Measurements from ENCODE around the gene FBXO24.
"Not testable (repeated sequence)": the region's sequence is repeated elsewhere in the genome, so short reads cannot be mapped to it uniquely, and the experiment has no call there.

FBXO24 gene, protein sequence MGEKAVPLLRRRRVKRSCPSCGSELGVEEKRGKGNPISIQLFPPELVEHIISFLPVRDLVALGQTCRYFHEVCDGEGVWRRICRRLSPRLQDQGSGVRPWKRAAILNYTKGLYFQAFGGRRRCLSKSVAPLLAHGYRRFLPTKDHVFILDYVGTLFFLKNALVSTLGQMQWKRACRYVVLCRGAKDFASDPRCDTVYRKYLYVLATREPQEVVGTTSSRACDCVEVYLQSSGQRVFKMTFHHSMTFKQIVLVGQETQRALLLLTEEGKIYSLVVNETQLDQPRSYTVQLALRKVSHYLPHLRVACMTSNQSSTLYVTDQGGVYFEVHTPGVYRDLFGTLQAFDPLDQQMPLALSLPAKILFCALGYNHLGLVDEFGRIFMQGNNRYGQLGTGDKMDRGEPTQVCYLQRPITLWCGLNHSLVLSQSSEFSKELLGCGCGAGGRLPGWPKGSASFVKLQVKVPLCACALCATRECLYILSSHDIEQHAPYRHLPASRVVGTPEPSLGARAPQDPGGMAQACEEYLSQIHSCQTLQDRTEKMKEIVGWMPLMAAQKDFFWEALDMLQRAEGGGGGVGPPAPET

DNA sequence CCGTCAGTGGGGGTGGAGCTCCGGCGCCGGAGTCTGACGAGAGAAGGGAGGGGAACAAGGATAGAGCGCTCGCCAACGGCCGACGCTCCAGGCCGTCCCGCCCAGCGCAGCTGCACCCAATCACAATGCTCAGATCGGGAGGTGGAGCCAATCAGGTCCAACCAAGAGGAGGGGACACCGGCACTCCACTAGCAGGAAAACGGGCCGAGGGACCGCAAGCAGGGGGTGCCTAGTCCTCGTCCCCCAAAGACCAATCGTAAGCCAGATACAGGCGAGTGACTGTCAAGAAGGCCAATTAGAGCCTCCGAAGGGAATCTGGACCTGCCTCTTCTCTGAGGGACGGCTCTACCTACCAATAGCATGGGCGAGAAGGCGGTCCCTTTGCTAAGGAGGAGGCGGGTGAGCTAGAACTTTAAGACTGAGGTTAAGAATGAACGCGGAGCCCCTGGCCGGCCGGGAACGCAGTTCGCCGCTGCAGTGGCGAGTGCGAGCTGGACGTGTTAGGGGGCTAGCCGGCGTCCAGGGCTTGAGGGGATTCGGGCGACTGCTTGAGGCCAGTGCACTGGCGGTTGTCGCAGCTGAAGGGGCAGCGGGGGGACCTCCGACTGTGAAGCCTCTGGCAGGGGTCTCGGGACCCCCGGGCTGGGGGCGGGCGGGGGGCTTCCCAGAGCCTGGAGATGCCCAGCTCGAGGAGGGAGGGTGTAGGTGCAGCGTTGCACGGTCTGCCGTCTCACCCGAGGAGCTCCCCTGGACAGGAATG lies at the start of gene FBXO24:
Gene FBXO24, plus strand, starts transcription at position 63 of the 760 bp plus-strand sequence. Its CDS starts 298 bp downstream, at position 361.
- peak; percentile 99 for DNase-seq

DNA sequence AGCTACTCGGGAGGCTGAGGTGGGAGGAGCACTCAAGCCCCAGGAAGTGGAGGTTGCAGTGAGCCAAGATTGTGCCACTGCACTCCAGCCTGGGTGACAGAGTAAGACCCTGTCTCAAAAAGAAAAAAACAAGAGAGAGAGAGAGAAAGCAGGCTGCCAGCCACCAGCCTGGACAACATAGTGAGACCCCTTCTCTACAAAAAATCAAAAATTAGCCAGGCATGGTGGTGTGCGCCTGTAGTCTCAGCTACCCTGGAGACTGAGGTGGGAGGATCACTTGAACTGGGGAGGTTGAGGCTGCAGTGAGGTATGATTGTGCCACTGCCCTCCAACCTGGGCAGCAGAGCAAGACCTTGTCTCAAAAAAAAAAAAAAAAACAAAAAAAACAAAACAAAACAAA lies 49.4 kb upstream of the FBXO24 start:
- DNase-seq, result not testable (repeated sequence)

DNA sequence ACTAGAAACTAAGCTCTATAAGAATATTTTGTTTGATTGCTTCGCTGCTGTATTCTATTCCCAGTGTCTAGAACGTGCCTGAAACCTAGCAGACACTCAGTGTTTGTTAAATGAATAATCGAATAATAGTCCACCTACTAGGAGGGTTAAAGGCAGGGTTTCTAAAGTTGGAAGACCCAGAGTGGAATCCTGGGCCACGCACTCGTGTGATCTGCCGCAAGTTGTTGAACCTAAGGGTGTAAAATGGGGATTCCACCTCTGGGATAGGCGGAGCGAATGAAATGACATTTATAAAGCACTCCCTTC lies 47.8 kb upstream of the FBXO24 start:
- no peak for DNase-seq

DNA sequence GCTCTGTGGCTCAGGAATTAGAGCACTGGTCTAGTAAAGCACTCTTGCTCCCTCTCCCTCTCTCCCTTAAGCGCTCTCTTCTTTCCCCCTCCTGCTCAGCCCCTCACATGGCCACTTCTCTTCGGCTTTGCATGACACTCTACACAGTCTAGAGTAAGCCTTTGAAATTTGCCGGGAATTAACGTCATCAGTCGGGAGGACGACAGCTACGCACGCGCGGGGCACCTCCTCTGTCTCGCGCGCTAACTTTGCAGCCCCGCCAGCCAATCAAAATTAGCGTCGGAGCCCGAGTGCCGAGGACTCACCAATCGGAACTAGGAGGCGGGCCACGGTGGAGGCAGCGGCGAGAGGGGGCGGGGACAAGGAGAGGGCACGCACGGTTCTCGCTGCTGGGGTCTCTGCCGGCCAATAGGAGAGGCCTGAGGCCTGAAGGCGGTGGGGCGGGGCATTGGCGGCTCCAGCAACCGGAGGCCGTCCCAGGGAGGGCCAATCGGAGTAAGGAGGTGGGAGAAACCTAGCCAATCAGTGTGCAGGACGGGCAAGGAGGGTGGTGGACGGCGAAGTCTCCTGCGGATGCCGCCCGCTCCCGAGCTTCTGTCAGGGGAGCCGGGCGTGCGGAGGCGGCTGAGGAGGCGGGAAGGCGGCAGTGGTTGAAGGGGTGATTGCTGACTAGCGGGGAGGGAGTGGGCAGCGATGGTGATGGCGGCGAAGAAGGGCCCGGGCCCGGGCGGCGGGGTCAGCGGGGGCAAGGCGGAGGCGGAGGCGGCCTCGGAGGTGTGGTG lies 47.3 kb upstream of the FBXO24 start, which contains the start of gene AGFG2:
Gene AGFG2, plus strand, starts transcription at position 550 of the 782 bp plus-strand sequence. Its CDS starts 144 bp downstream, at position 694.
- DNase-seq, result peak; percentile 98

DNA sequence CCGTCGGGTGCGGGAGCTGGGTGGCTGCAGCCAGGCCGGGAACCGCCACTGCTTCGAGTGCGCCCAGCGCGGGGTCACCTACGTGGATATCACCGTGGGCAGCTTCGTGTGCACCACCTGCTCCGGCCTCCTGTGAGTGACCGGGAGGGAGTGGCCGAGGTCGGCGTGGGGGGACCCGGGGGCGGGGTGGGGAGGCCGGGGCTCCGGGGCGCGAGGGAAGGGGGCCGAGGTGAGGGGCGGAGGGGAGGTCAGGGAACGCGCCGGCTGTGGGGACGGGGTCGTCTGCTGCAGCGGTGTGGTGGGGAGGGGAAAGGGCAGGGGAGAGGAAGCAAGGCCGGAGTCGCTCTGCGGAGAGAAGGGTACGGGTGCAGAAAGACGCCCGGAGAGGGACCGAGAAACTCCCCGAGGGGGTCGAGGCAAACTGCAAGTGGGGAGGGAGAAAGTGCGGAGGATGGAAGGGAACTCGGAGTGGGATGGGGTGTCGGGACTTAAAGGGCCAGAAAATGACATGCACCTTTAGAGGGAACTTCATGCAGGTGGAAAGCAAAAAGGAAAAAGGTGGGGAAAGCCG lies 46.6 kb upstream of the FBXO24 start:
- DNase-seq, result no peak

DNA sequence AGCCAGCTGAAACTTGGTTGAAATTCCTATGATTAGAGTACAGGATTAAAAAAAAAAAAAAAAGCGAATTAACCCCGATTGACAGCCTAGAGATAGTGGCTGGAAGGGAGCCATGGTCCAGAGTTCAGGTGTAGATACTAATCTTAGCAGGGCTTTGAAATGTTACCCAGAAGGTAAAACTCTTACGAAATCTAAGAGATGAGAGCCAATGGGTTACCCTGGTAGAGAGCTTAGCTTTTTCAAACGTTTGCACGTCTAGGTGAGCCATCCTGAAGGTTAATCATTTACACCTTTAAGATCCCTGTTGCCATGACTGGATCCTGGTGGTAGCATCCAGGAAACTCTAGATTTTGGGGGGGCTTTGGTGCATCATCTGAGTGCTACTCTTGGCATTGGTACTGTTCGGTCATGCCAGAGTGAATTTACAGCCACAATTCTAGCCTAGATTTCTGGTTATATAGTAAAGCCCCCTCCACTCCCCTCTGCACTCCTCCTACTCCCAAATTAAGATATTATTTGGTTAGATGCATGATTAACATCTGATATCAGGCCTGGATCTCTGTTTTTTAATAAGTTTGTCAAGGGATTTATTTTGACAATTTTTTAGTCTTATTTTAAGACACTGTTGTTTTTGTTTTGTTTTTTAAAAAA lies 45.9 kb upstream of the FBXO24 start:
- no peak for DNase-seq

DNA sequence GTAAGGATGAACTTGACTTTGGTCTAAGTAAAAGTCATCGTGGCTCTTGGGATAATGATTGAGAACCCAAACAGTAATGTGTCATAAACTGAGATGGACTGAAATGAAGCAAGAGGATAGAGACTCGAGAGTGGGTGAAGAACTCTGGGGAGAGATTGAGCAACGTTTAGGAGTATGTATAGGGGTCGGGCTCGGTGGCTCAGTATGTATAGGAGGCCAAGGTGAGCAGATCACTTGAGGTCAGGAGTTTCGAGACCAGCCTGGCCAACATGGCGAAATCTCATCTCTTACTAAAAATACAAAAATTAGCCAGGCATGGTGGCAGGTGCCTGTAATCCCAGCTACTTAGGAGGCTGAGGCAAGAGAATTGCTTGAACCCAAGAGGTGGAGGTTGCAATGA lies 44.8 kb upstream of the FBXO24 start:
- DNase-seq, result not testable (repeated sequence)

DNA sequence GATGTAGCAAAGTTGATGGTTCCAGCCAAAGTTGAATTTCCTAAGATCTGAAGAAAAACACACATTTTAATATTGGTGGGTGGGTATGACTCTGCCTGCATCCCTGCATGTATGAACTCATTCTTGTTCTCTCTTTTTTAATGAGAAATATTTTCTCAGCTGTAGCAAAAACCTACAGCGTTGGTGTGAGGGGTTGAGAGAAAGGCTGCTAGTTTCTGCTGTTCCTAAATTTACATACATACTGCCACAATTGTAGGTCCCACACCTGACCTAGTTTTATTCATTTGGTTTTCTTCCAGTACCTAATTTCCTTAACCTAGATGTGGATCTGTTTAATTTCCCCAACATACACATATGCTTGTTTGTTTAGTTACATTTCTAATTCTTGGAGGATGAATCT lies 42.5 kb upstream of the FBXO24 start:
- DNase-seq, result no peak

DNA sequence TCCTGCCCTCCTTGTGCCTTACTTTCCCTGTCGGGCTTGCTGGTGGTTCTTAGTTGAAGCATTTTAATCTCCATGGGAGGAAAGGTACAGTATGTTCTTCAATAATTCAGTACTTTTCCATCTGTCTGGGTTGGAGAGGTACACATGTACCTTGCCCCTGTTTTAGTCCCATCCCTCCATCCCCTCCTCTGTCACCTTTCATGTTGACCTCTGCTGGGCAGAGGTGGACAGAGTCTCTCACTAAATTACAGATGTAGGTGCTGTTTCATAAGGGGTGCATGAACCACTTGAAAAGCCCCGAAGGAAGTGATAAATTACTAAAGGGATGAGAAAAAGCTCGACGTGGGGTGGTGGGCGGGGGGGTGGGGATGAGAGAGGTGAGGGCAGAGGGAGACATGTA lies 41.7 kb upstream of the FBXO24 start:
- no peak for DNase-seq

DNA sequence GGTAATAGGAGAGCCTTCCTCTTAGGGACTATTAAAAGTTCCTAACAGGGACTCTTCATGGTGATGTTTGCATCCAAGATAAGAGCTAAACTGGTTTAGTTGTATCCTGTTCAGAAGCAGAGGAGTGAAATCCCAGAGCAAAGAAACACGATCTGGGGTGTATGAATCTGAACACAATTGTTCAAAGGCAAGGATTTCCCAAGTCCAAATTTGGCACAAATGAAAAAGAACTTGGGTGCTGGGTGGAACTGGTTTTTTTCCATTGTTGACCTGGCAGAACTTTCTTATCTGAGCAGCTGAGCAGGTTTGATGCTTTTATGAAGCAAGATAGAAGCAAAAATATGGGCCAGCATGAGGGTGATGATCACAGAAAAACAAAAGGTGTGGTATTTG lies 41.2 kb upstream of the FBXO24 start:
- no peak for DNase-seq

DNA sequence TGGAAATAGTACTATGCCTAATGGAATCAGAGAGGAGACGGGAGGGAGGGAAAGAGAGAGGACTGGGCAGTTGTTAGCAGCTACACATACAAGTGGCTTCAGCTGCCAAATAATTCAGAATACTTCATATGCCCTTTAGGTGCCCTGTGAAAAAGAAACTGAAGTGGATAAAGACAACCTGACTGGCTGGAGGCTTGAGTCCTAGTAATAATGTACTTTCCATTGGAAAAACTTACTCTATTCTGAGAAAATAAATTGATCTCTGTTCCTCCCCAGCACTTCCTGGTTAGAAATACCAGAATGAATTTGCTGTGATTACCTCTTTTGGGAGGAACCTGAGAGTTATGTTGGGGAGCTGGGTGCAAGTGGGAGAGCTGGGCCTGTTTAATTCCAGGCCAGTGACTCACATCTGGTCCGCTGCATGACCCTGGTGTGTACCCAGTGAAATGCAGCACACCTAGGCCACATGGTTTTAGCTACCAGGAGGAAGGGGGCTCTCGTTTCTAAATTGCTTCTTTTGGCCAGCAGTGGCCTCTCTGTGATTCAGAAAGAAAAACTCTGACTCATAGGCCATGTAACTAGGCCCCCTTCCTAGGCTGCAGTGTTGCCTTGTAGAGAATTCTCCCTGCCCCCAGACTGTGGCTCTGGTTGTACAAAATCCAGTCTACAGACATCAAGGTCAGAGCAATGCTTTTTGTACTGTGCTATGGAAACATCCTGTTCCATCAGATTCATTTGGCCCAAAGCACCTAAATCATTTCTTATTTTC lies 40.6 kb upstream of the FBXO24 start:
- no peak for DNase-seq

DNA sequence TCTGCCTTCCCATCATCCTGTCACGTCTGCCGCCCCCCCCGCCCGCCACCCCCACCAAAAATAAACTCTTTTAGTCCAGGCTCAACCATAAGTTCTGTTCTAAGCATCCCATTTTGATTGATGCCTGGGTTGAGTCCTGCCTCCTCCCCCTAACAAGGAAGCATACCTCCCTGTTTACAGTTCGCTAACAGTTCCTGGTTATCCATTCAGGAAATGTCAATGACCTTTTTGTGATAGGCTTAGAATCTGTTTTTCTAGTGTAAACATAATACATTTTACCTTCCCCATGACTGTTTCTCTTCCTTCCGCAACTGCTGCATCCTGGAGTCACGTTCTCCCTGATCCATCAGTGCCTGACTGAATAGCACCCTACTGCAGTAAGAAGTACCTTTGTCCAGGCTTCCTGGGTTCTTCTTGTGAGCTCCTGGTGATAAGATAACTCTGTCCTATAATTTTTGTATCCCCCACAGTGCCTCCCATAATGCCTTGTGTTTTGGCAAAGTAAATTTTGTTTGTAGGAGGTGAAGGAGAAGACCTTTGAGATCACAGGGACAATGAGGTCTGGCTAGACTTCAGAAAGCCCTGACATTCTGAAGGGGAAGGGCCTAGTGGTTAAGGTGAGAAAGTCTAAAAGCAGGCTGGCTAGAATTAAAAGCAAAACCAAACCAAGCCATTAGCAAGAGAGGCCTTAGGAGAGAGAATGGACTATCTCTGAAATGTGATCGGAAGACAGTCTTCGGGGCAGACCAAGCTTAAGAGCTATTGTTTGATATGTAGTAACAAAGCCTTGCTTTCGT lies 39.8 kb upstream of the FBXO24 start:
- no peak for DNase-seq

DNA sequence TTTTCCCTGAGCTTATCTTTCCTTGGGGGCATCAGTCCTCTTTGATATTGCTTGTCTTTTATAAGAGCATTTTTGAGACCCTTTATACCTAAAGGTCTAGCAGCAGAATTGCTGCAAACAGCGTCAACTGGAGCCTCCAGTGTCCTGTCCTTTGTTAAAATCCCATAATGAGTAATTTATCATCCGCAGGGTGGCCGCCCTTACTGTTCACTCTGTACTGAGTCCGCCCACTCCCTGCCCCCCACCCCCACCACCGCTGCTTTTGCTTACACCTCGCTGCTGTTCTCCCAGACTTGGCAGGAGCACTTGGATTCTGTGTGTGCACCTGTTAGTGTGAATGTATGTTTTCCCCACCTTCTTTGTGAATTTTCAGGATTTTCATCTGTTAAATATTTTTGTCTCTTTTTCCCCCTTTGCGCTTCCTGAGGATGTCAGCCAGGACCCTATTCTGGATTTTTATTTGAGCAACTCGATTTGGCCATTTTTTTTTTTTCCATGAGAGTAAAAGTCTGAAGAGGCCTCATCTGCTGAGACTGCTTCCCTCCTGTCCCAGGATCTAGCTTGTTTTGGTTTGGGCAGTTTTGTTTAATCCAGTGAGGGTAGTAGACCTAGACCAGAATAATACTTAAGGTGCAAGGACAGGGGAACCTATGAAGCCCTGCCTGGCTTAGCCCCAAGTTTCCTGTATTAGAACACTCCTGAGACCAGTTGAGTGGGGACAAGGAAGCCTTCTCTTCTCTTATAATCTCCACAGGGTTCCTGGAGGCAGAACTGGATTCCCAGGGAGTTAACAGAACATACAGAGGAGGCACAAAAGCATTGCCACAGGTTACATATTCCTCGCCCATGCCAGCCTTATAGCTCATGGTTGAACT lies 39.0 kb upstream of the FBXO24 start:
- no peak for DNase-seq

DNA sequence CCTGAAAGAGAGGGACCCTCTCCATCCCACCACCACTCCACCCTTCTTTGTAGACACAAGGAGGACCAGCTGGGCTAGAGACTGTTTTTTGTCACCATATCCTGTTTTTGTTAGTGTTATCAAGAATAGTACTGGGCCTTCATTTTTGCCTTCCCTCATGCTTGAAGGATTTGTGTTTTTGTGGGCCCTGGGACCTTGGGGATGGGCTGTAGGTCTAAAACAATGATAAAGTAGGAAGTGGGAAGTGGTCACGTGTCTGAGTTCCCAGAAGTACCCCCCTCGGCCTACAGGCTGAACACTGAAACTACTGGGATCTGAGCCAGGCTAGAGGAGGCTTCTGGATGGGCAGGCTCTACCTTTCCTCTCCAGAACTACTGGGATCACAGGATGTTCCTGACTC lies 38.3 kb upstream of the FBXO24 start:
- DNase-seq, result peak; percentile 35

DNA sequence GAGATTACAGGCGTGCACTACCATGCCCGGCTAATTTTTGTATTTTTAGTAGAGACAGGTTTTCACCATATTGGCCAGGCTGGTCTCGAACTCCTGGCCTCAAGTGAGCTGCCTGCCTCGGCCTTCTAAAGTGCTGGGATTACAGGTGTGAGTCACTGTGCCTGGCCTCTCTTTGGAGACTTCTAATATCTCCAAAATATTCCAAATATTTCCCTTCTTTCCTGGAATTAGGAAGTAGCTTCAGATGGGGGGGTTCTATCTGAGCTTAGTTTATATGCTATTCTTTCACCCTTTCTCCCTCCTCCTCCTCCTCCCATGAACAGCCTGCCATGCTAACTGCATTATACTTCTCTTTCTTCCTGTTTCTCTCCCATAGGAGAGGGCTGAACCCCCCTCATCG lies 37.7 kb upstream of the FBXO24 start:
- DNase-seq, result not testable (repeated sequence)

DNA sequence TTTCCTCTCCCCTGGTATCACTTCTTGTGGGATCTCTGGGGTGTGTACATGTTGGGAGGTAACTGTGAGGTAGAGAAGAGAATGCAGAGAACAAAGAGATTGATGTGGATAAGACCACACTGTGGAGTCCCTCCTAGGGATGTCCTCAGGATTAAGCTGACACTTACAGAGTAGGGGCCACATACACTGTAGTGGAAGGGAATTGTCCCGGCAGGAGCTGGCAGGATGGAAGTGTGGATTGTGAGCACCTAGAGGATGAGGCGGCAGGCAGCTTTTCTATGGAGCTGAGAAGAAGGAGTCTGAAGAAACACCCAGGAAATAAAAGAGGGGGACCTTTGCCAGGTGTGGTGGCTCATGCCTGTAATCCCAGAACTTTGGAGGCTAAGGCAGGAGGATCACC lies 33.6 kb upstream of the FBXO24 start:
- DNase-seq, result no peak

DNA sequence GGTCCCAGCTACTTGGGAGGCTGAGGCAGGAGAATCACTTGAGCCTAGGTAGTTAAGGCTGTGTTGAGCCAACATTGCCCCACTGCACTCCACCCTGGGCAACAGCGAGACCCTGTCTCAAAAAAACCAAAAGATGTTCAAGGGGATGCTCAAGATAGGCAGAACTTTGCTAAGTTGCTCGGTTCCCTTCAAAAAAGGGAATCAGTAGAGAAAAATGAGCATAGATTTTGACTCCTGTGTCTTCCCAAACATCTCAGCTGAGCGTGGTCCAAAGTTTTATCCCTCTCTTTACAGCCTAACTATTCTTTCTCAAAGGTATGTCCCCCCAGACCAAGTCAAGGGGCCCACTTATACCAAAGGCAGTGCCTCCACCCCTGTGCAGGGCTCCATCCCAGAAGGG lies 33.1 kb upstream of the FBXO24 start:
- DNase-seq, result no peak

DNA sequence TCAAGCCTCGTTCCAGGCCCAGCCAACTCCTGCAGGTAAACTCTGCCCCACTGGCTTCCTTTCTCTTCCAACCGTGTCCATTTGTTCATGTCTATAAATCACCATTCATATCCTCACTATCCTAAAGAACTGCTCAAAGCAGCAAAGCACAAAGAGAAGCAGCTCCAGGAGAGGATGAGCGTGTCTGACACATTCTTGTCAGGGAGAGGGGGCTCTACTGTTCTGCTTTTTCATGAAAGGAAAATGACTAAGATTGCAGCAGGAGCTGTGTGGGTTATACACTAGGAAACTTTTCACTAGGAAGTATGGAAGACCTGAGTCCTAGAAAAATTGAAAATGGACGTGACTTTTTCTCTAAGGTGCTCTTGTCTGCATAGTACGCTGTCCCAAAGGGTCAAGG lies 30.4 kb upstream of the FBXO24 start:
- no peak for DNase-seq

DNA sequence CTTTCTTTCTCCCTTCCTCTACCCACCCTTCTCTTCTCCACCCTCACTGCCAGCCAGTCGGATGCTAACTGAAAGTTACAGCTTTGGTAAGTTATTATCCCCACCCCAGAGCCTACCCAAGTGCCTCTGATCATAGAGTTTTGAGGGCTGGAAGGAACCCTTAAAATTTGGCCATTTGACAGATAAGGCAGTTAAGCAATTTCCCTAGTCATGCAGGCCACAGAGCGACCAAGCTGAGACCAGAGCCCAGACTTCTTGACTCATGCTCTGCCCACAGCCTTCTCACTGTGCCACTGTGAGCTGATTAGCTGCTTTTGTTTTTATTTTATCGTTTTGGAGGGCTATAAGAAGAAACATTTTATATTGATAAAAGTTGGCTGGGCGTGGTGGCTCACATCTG lies 29.6 kb upstream of the FBXO24 start:
- peak; percentile 77 for DNase-seq

DNA sequence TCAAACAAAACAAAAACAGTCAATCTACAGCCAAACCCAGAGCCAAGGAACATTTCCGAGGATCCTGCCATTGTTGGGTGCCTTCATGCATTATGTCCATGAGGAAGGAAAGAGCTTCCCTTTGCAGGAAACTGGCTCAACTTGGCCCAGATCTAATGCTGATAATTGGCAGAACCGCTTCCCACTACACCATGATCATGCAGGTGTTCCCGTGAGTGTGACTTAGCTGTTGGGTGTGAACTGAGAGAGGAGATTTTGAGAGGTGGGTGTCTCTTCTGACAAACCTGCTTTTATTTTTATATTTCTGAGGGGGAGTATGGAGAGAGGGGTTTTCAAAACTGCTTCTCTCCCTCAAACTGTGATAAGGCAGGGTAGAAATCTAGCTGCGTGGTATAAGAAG lies 27.0 kb upstream of the FBXO24 start:
- no peak for DNase-seq
